HepG2 (cell line): ENCODE results near the gene PM20D1.

ENCODE experiments used
- GTF2F1 ChIP-seq: fragments of 150-350 bp; IDR thresholded peaks from 2 replicates; pipeline ENCODE4 v1.6.1; 2014; ENCODE audit warnings: low read length
- HNRNPLL ChIP-seq: fragments of 200-400 bp; formaldehyde crosslinking; IDR thresholded peaks from 2 replicates; pipeline ENCODE4 v1.6.1; 2017; ENCODE audit warnings: mild to moderate bottlenecking, low read depth, low read length; ENCODE audit not compliant: poor library complexity, severe bottlenecking
- NFIC ChIP-seq: IDR thresholded peaks from 2 replicates; pipeline ENCODE4 v1.6.1; 2012; ENCODE audit warnings: mild to moderate bottlenecking, low read length, inconsistent platforms
- SRSF1 ChIP-seq: fragments of 200-400 bp; formaldehyde crosslinking; optimal IDR thresholded peaks from 2 replicates; pipeline ENCODE3; 2017; ENCODE audit warnings: mild to moderate bottlenecking, low read depth, low read length, moderate library complexity
- TERF1 ChIP-seq: sonication (generic); formaldehyde crosslinking; IDR thresholded peaks from 2 replicates; pipeline ENCODE4 v1.8.0; 2022; ENCODE audit warnings: mild to moderate bottlenecking, missing genetic modification reagents, moderate library complexity
- TIGD3 ChIP-seq: sonication (generic); formaldehyde crosslinking; IDR thresholded peaks from 2 replicates; pipeline ENCODE4 v1.5.1; 2020; ENCODE audit warnings: mild to moderate bottlenecking, missing genetic modification reagents, borderline replicate concordance
- ZNF121 ChIP-seq: sonication (generic); formaldehyde crosslinking; IDR thresholded peaks from 2 replicates; pipeline ENCODE4 v1.5.0; 2020; ENCODE audit warnings: mild to moderate bottlenecking, missing genetic modification reagents
- ZNF232 ChIP-seq: sonication (generic); formaldehyde crosslinking; IDR thresholded peaks from 2 replicates; pipeline ENCODE4 v1.4.0; 2020; ENCODE audit warnings: missing genetic modification reagents, borderline replicate concordance
- ZNF780A ChIP-seq: sonication (generic); formaldehyde crosslinking; IDR thresholded peaks from 2 replicates; pipeline ENCODE4 v1.8.0; 2022; ENCODE audit warnings: mild to moderate bottlenecking, missing genetic modification reagents, moderate library complexity

GRCh38 chr1:205858141-205858961 lies 8.4 kb upstream of the PM20D1 start:
- TF ChIP-seq ZNF121 (CRISPR knock-in tag) (no peak), TERF1 (no peak), HNRNPLL (no peak), TIGD3 (CRISPR knock-in tag) (no peak), ZNF232 (no peak), NFIC (no peak), SRSF1 (no peak), GTF2F1 (no peak), ZNF780A (CRISPR knock-in tag) (no peak)
